ENCODE results near the gene CCDC59. TPM values are rescaled to one million over a fixed set of nuclear protein-coding genes. Genes with fewer than 3 reads are reported as not detected.

CCDC59 gene
- polyA plus RNA-seq, 1 donor from 2014 or later, result 64.5 TPM

DNA sequence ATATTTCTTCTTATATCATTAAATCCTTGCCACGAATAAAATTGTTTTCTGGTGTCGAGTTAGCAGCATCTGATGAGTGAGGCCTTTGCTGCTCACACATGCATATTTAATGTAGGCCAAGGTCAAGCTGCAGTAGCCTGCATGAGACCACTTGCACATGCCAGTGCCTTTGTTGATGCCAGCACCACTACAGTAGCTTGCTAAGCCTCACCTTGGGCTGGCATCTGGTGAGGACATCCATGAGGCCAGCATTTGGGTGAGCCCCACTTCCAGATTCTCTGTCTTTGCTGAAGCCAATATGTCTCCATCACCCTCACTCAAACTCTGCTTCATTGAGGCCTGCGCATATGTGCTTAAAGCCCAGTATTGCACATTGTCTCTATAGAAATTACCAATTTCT is 8.0 kb downstream of the CCDC59 start:
- H4K20me1 ChIP-seq (ENCODE audit: insufficient read depth), result no peaks in the 10 kb centered on the region
- H3K27ac ChIP-seq (ENCODE audit: low read length), result no peak overlapping the region
- no peaks in the 10 kb centered on the region for H3K9me3 ChIP-seq (ENCODE audit: low read length)
- H3K9me2 ChIP-seq (ENCODE audit: insufficient read depth, low read length), result no peaks in the 10 kb centered on the region
- H3K27me3 ChIP-seq (ENCODE audit: insufficient read depth, low read depth, low read length), result no peaks in the 10 kb centered on the region
- no peak for TF ChIP-seq EP300 (conservative IDR thresholded peaks at IDR 0.05; ENCODE audit: poor library complexity, severe bottlenecking)
- TF ChIP-seq SMC3 (conservative IDR thresholded peaks at IDR 0.05; ENCODE audit: poor library complexity), result no peak
- TF ChIP-seq EZH2 (IDR thresholded peaks at IDR 0.05; ENCODE audit: borderline replicate concordance, insufficient read depth, low read length, poor library complexity, severe bottlenecking), result no peak
- TF ChIP-seq POLR2AphosphoS5 (IDR thresholded peaks at IDR 0.05), result no peak
- no peaks in the 10 kb centered on the region for H3K36me3 ChIP-seq (ENCODE audit: insufficient read depth, low read length)
- no peak overlapping the region for H3K9ac ChIP-seq (ENCODE audit: low read length)
- no peak overlapping the region for H2AFZ ChIP-seq (ENCODE audit: low read depth, low read length)
- no peaks in the 10 kb centered on the region for H3F3A ChIP-seq (ENCODE audit: insufficient read depth, low read length, poor library complexity, severe bottlenecking)
- no peak overlapping the region for H3K4me2 ChIP-seq (ENCODE audit: low read length)
- no peak overlapping the region for H3K4me3 ChIP-seq (ENCODE audit: low read length)
- H3K79me2 ChIP-seq (replicated peaks; ENCODE audit: insufficient read depth, low read length), result no peaks in the 10 kb centered on the region

- H3K27ac ChIP-seq (ENCODE audit: low read length), result no peak overlapping the region
- no peak overlapping the region for H3K9ac ChIP-seq (ENCODE audit: low read length)
- no peaks in the 10 kb centered on the region for H3K9me3 ChIP-seq (ENCODE audit: low read length)
- H2AFZ ChIP-seq (ENCODE audit: low read depth, low read length), result no peak overlapping the region
- no peaks in the 10 kb centered on the region for H3K79me2 ChIP-seq (replicated peaks; ENCODE audit: insufficient read depth, low read length)
- H3K36me3 ChIP-seq (ENCODE audit: insufficient read depth, low read length), result no peaks in the 10 kb centered on the region
- H3K4me2 ChIP-seq (ENCODE audit: low read length), result no peak overlapping the region
- H3K27me3 ChIP-seq (ENCODE audit: insufficient read depth, low read depth, low read length), result no peaks in the 10 kb centered on the region
- no peak for TF ChIP-seq REST (IDR thresholded peaks at IDR 0.05; ENCODE audit: borderline replicate concordance)
- TF ChIP-seq TAF1 (IDR thresholded peaks at IDR 0.05; ENCODE audit: low read depth), result no peak
- no peak for TF ChIP-seq MXI1 (conservative IDR thresholded peaks at IDR 0.05; ENCODE audit: poor library complexity, severe bottlenecking)
- TF ChIP-seq SMC3 (conservative IDR thresholded peaks at IDR 0.05; ENCODE audit: poor library complexity), result no peak
- H3K4me3 ChIP-seq (ENCODE audit: low read length), result no peak overlapping the region
- H4K20me1 ChIP-seq (ENCODE audit: insufficient read depth), result no peaks in the 10 kb centered on the region
- H3F3A ChIP-seq (ENCODE audit: insufficient read depth, low read length, poor library complexity, severe bottlenecking), result no peaks in the 10 kb centered on the region
- no peaks in the 10 kb centered on the region for H3K9me2 ChIP-seq (ENCODE audit: insufficient read depth, low read length)
Measured at GRCh38 chr12:82329508-82329907, 28.7 kb downstream of the CCDC59 start.

- Histone ChIP-seq H3K36me3 (ENCODE audit: insufficient read depth, low read length) (no peaks in the 10 kb centered on the region), H3K4me3 (ENCODE audit: low read length) (no peak overlapping the region), H3K27me3 (ENCODE audit: insufficient read depth, low read depth, low read length) (no peaks in the 10 kb centered on the region), H3K4me2 (ENCODE audit: low read length) (no peak overlapping the region), H3K9me2 (ENCODE audit: insufficient read depth, low read length) (no peaks in the 10 kb centered on the region), H3K27ac (ENCODE audit: low read length) (no peak overlapping the region), H3F3A (ENCODE audit: insufficient read depth, low read length, poor library complexity, severe bottlenecking) (no peaks in the 10 kb centered on the region), H3K79me2 (replicated peaks; ENCODE audit: insufficient read depth, low read length) (no peaks in the 10 kb centered on the region), H2AFZ (ENCODE audit: low read depth, low read length) (no peak overlapping the region), H3K9me3 (ENCODE audit: low read length) (no peaks in the 10 kb centered on the region), H4K20me1 (ENCODE audit: insufficient read depth) (no peaks in the 10 kb centered on the region), H3K9ac (ENCODE audit: low read length) (no peak overlapping the region)
- no peak for TF ChIP-seq EP300 (conservative IDR thresholded peaks at IDR 0.05; ENCODE audit: poor library complexity, severe bottlenecking)
- no peak for TF ChIP-seq CTCF (IDR thresholded peaks at IDR 0.05; ENCODE audit: poor library complexity, severe bottlenecking)
- TF ChIP-seq TAF1 (IDR thresholded peaks at IDR 0.05; ENCODE audit: low read depth), result no peak
- no peak for TF ChIP-seq SMC3 (conservative IDR thresholded peaks at IDR 0.05; ENCODE audit: poor library complexity)
Measured at GRCh38 chr12:82327861-82328260, 30.3 kb downstream of the CCDC59 start.
